MM.1S (cell line): ENCODE data around the gene ADCY6.

Experiments
- CTCF ChIP-seq: fragments of 300-600 bp; sonication (generic); IDR thresholded peaks from 2 replicates; pipeline ENCODE4 v1.5.1; 2016; ENCODE audit warnings: antibody characterized with exemption, low read length, mixed read lengths
- EZH2 ChIP-seq: fragments of 300-600 bp; sonication (generic); optimal IDR thresholded peaks from 2 replicates; pipeline ENCODE3; 2017; ENCODE audit warnings: low read depth, mild to moderate bottlenecking, antibody characterized with exemption, low read length, mixed read lengths
- EZH2phosphoT487 ChIP-seq: fragments of 300-600 bp; sonication (generic); IDR thresholded peaks from 2 replicates; pipeline ENCODE4 v1.6.1; 2018; ENCODE audit warnings: antibody characterized with exemption, low read length

- TF ChIP-seq CTCF (no peak), EZH2phosphoT487 (no peak), EZH2 (no peak)
Measured at GRCh38 chr12:48832321-48833060, 43.6 kb upstream of the ADCY6 start.
